HepG2 (cell line): ENCODE data around the gene NFX1. TPM values are rescaled to one million over a fixed set of nuclear protein-coding genes. Genes with fewer than 3 reads are reported as not detected.

Experiments
- BRD4 ChIP-seq: sonication (generic); formaldehyde crosslinking; IDR thresholded peaks from 2 replicates; pipeline ENCODE4 v1.4.0; 2020; ENCODE audit warnings: missing genetic modification reagents
- CBFB ChIP-seq: sonication (generic); formaldehyde crosslinking; IDR thresholded peaks from 2 replicates; pipeline ENCODE4 v1.4.0; 2020; ENCODE audit warnings: missing genetic modification reagents
- CCDC6 ChIP-seq: sonication (generic); formaldehyde crosslinking; IDR thresholded peaks from 2 replicates; pipeline ENCODE4 v1.8.1; 2022; ENCODE audit warnings: mild to moderate bottlenecking, missing genetic modification reagents, moderate library complexity
- EHMT2 ChIP-seq: fragments of 200-600 bp; sonication (generic); IDR thresholded peaks from 2 replicates; pipeline ENCODE4 v1.7.0; 2017; ENCODE audit warnings: antibody characterized with exemption, low read depth, low read length, borderline replicate concordance
- GLI4 ChIP-seq: sonication (generic); formaldehyde crosslinking; IDR thresholded peaks from 2 replicates; pipeline ENCODE4 v1.5.1; 2020; ENCODE audit warnings: missing genetic modification reagents, mild to moderate bottlenecking, moderate library complexity, borderline replicate concordance
- HOXA5 ChIP-seq: sonication (generic); formaldehyde crosslinking; IDR thresholded peaks from 2 replicates; pipeline ENCODE4 v1.4.0; 2020; ENCODE audit warnings: missing genetic modification reagents
- JDP2 ChIP-seq: sonication (generic); formaldehyde crosslinking; IDR thresholded peaks from 2 replicates; pipeline ENCODE4 v1.8.1; 2022; ENCODE audit warnings: missing genetic modification reagents, borderline replicate concordance
- KDM6A ChIP-seq: IDR thresholded peaks from 2 replicates; pipeline ENCODE4 v1.6.1; 2016; ENCODE audit warnings: low read depth
- KLF12 ChIP-seq: sonication (generic); formaldehyde crosslinking; IDR thresholded peaks from 2 replicates; pipeline ENCODE4 v1.4.0; 2020; ENCODE audit warnings: missing genetic modification reagents, borderline replicate concordance
- NR1H2 ChIP-seq: sonication (generic); formaldehyde crosslinking; IDR thresholded peaks from 2 replicates; pipeline ENCODE4 v1.8.1; 2022; ENCODE audit warnings: low read depth, missing genetic modification reagents, borderline replicate concordance
- RCOR2 ChIP-seq: IDR thresholded peaks from 2 replicates; pipeline ENCODE4 v1.6.1; 2016; ENCODE audit warnings: missing biosample characterization, missing genetic modification reagents
- REXO4 ChIP-seq: sonication (generic); formaldehyde crosslinking; IDR thresholded peaks from 2 replicates; pipeline ENCODE4 v1.8.0; 2022; ENCODE audit warnings: missing genetic modification reagents, mild to moderate bottlenecking, borderline replicate concordance
- SNAI1 ChIP-seq: sonication (generic); formaldehyde crosslinking; IDR thresholded peaks from 2 replicates; pipeline ENCODE4 v1.5.0; 2020; ENCODE audit warnings: mild to moderate bottlenecking, missing genetic modification reagents, borderline replicate concordance
- STAG1 ChIP-seq: sonication (generic); formaldehyde crosslinking; IDR thresholded peaks from 2 replicates; pipeline ENCODE4 v1.4.0; 2020; ENCODE audit warnings: missing genetic modification reagents
- ZNF441 ChIP-seq: sonication (generic); formaldehyde crosslinking; IDR thresholded peaks from 2 replicates; pipeline ENCODE4 v1.7.0; 2021; ENCODE audit warnings: missing genetic modification reagents, borderline replicate concordance
- ZNF552 ChIP-seq: sonication (generic); formaldehyde crosslinking; IDR thresholded peaks from 2 replicates; pipeline ENCODE4 v1.9.0; 2022; ENCODE audit warnings: missing genetic modification reagents, mild to moderate bottlenecking, borderline replicate concordance
- ZNF556 ChIP-seq: sonication (generic); formaldehyde crosslinking; IDR thresholded peaks from 2 replicates; pipeline ENCODE4 v1.4.0; 2020; ENCODE audit warnings: mild to moderate bottlenecking, missing genetic modification reagents, borderline replicate concordance
- polyA plus RNA-seq, 8 experiments: library from polyadenylated mRNA; depleted of rRNA in 3 of 8; stranded (reverse) in 7 of 8; unstranded in 1 of 8; fragments of >200 nt; fragmentation: Illumina TruSeq in 4 of 8; extraction: Trizol in 4 of 8; gene quantifications; 2 replicates each; pipeline versions ENCODE4 v1.2.1 to v1.2.3, GENCODE V29; 2011 to 2016; ENCODE audit warnings: low read depth in 4 of 8, missing spikeins in 1 of 8, mixed read lengths in 1 of 8; ENCODE audit not compliant: insufficient read depth in 1 of 8
- total RNA-seq, 5 experiments: library from RNA; depleted of rRNA; stranded (reverse); fragments of >200 nt; fragmentation: Illumina TruSeq; extraction: Trizol; gene quantifications; 2 replicates each; pipeline ENCODE4 v1.2.3, GENCODE V29; 2016; ENCODE audit warnings: low read depth in 1 of 5
- TF ChIP-seq, protein P1 (sequence below): sonication (generic); formaldehyde crosslinking; IDR thresholded peaks from 2 replicates; pipeline ENCODE4 v1.4.0; 2020; ENCODE audit warnings: missing genetic modification reagents, borderline replicate concordance
- TF ChIP-seq, protein P2 (sequence below): sonication (generic); formaldehyde crosslinking; IDR thresholded peaks from 2 replicates; pipeline ENCODE4 v1.4.0; 2020; ENCODE audit warnings: missing genetic modification reagents; ENCODE audit errors: not compliant biosample characterization
- TF ChIP-seq, protein P3 (sequence below): sonication (generic); formaldehyde crosslinking; IDR thresholded peaks from 2 replicates; pipeline ENCODE4 v1.9.0; 2021; ENCODE audit warnings: missing genetic modification reagents, borderline replicate concordance
- TF ChIP-seq, protein P4 (sequence below): sonication (generic); formaldehyde crosslinking; IDR thresholded peaks from 2 replicates; pipeline ENCODE4 v1.4.0; 2020; ENCODE audit warnings: mild to moderate bottlenecking, missing genetic modification reagents

NFX1 gene
- total and polyA plus RNA-seq, 2 of the 13 experiments (the other 11 are each of a cell fraction or from before 2014, with no cell fraction given): 23.9 to 27.5 TPM

DNA sequence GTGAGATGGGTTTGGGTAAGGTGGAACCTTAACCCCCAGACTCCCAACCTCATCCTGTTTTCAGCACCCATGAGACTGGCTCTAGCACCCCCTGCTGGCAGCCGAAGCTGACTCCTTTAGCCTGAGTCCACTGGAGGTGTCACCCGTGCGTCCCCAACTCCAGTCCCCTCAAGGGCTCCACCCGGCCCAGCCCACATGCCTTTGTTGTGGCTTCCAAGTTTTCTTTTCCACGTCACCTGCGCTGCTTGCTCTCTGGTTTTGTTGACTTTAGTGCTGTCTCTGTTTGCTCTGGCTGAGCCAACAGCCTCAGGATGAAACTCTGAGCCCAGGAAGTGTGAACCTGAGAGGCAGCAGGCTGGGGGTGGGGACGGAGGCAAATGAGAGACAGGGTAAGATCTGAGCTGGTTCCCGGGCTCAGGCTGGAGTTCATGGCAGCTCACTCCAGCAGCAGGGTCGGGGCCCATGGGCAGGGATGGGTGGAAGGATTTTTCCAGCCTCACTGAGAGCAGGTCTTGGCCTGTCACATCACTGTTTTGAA lies 125.3 kb downstream of the NFX1 start (continued):
- TF ChIP-seq, protein P1, sequence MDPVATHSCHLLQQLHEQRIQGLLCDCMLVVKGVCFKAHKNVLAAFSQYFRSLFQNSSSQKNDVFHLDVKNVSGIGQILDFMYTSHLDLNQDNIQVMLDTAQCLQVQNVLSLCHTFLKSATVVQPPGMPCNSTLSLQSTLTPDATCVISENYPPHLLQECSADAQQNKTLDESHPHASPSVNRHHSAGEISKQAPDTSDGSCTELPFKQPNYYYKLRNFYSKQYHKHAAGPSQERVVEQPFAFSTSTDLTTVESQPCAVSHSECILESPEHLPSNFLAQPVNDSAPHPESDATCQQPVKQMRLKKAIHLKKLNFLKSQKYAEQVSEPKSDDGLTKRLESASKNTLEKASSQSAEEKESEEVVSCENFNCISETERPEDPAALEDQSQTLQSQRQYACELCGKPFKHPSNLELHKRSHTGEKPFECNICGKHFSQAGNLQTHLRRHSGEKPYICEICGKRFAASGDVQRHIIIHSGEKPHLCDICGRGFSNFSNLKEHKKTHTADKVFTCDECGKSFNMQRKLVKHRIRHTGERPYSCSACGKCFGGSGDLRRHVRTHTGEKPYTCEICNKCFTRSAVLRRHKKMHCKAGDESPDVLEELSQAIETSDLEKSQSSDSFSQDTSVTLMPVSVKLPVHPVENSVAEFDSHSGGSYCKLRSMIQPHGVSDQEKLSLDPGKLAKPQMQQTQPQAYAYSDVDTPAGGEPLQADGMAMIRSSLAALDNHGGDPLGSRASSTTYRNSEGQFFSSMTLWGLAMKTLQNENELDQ (CRISPR knock-in tag): no peak
- TF ChIP-seq, protein P2, sequence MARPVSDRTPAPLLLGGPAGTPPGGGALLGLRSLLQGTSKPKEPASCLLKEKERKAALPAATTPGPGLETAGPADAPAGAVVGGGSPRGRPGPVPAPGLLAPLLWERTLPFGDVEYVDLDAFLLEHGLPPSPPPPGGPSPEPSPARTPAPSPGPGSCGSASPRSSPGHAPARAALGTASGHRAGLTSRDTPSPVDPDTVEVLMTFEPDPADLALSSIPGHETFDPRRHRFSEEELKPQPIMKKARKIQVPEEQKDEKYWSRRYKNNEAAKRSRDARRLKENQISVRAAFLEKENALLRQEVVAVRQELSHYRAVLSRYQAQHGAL (CRISPR knock-in tag): no peak
- TF ChIP-seq KLF12 (CRISPR knock-in tag) (peak; percentile 90; the same call in 1 of the 2 replicates), CBFB (peak; percentile 100), NR1H2 (CRISPR knock-in tag) (no peak), RCOR2 (CRISPR knock-in tag) (peak; percentile 95), JDP2 (peak; percentile 89; the same call in 1 of the 2 replicates), REXO4 (CRISPR knock-in tag) (no peak; the same call in 1 of the 2 replicates), GLI4 (CRISPR knock-in tag) (no peak), HOXA5 (CRISPR knock-in tag) (peak; percentile 95), SNAI1 (CRISPR knock-in tag) (no peak), ZNF556 (peak; percentile 99), BRD4 (no peak), CCDC6 (CRISPR knock-in tag) (peak; percentile 98), STAG1 (peak; percentile 63), EHMT2 (no peak), ZNF552 (CRISPR knock-in tag) (no peak), KDM6A (CRISPR knock-in tag) (peak; percentile 99), ZNF441 (peak; percentile 94)
- TF ChIP-seq, protein P3, sequence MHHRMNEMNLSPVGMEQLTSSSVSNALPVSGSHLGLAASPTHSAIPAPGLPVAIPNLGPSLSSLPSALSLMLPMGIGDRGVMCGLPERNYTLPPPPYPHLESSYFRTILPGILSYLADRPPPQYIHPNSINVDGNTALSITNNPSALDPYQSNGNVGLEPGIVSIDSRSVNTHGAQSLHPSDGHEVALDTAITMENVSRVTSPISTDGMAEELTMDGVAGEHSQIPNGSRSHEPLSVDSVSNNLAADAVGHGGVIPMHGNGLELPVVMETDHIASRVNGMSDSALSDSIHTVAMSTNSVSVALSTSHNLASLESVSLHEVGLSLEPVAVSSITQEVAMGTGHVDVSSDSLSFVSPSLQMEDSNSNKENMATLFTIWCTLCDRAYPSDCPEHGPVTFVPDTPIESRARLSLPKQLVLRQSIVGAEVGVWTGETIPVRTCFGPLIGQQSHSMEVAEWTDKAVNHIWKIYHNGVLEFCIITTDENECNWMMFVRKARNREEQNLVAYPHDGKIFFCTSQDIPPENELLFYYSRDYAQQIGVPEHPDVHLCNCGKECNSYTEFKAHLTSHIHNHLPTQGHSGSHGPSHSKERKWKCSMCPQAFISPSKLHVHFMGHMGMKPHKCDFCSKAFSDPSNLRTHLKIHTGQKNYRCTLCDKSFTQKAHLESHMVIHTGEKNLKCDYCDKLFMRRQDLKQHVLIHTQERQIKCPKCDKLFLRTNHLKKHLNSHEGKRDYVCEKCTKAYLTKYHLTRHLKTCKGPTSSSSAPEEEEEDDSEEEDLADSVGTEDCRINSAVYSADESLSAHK: no peak
- TF ChIP-seq, protein P4, sequence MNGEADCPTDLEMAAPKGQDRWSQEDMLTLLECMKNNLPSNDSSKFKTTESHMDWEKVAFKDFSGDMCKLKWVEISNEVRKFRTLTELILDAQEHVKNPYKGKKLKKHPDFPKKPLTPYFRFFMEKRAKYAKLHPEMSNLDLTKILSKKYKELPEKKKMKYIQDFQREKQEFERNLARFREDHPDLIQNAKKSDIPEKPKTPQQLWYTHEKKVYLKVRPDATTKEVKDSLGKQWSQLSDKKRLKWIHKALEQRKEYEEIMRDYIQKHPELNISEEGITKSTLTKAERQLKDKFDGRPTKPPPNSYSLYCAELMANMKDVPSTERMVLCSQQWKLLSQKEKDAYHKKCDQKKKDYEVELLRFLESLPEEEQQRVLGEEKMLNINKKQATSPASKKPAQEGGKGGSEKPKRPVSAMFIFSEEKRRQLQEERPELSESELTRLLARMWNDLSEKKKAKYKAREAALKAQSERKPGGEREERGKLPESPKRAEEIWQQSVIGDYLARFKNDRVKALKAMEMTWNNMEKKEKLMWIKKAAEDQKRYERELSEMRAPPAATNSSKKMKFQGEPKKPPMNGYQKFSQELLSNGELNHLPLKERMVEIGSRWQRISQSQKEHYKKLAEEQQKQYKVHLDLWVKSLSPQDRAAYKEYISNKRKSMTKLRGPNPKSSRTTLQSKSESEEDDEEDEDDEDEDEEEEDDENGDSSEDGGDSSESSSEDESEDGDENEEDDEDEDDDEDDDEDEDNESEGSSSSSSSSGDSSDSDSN (CRISPR knock-in tag): peak; percentile 70
